ENCODE results near the gene KDM4B. TPM values are rescaled to one million over a fixed set of nuclear protein-coding genes. Genes with fewer than 3 reads are reported as not detected.
A peak's percentile ranks its signal among the peaks of the same experiment; 100 is the strongest.
"Not testable (repeated sequence)": the region's sequence is repeated elsewhere in the genome, so short reads cannot be mapped to it uniquely, and the experiment has no call there.

Gene KDM4B
- total and polyA plus RNA-seq, 12 donors, result 12.4 to 35.8 (median 30.3) TPM

DNA sequence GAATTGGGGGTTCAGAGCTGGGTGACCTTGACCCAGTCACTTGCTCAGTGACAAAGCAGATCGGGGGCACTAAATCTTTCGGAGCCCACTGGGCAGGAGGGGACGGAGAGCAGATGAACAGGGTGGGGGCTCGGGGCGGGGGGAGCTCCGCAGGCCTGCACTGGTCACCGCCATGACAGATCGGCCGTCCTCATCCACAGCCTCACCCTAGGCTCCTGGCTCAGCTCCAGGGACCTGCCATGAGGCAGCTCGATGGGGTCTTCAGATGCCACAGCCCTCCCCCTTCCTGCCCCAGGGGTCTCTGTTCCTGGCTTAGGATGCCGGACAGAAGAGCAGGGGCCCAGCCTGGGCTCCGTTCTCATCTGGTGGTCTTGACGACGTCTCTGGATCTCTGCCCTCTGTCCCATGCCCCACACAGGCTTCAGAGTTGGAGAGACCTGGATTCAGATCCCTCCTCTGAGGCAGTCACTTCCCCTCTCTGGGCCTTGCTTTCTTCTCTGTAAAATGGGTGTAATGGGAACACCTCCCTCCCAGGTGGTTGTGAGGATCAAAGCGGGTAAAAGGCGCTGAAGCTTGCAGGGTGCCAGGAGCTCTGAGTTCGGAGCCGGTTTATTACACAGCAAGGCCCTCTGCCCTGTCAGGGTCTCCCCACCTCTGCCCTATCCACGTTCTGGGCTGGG lies 3.0 kb downstream of the KDM4B start:
- intact Hi-C loops (cut with DNase I), result loop anchor here in 6 of 10 donors (5.0 to 10.0 kb wide), 6 partner anchors 40 to 63 kb away; no protein-coding TSS in a partner anchor
- no peaks in the 10 kb centered on the region for H3K27me3 ChIP-seq
- peak overlapping the region in 4 of 10 donors; percentile 68 to 76 (median 74) for H3K4me3 ChIP-seq
- ATAC-seq, result no peak
- peak overlapping the region in 7 of 10 donors; percentile 10 to 80 (median 67) for H3K27ac ChIP-seq
- no peak for DNase-seq
- H3K4me1 ChIP-seq, result peaks cover 3 to 80% (median 64%) of the 10 kb centered on the region in 9 donors
- TF ChIP-seq, protein P1, sequence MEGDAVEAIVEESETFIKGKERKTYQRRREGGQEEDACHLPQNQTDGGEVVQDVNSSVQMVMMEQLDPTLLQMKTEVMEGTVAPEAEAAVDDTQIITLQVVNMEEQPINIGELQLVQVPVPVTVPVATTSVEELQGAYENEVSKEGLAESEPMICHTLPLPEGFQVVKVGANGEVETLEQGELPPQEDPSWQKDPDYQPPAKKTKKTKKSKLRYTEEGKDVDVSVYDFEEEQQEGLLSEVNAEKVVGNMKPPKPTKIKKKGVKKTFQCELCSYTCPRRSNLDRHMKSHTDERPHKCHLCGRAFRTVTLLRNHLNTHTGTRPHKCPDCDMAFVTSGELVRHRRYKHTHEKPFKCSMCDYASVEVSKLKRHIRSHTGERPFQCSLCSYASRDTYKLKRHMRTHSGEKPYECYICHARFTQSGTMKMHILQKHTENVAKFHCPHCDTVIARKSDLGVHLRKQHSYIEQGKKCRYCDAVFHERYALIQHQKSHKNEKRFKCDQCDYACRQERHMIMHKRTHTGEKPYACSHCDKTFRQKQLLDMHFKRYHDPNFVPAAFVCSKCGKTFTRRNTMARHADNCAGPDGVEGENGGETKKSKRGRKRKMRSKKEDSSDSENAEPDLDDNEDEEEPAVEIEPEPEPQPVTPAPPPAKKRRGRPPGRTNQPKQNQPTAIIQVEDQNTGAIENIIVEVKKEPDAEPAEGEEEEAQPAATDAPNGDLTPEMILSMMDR (IDR thresholded peaks at IDR 0.05), result no peak
- H3K9me3 ChIP-seq, result no peaks in the 10 kb centered on the region
- WGBS, 2 donors, result 86 to 89% methylated on average over 19 of the region's 19 CpGs
- peaks cover 0 to under 1% (median 0%) of the 10 kb centered on the region in 9 donors for H3K36me3 ChIP-seq

DNA sequence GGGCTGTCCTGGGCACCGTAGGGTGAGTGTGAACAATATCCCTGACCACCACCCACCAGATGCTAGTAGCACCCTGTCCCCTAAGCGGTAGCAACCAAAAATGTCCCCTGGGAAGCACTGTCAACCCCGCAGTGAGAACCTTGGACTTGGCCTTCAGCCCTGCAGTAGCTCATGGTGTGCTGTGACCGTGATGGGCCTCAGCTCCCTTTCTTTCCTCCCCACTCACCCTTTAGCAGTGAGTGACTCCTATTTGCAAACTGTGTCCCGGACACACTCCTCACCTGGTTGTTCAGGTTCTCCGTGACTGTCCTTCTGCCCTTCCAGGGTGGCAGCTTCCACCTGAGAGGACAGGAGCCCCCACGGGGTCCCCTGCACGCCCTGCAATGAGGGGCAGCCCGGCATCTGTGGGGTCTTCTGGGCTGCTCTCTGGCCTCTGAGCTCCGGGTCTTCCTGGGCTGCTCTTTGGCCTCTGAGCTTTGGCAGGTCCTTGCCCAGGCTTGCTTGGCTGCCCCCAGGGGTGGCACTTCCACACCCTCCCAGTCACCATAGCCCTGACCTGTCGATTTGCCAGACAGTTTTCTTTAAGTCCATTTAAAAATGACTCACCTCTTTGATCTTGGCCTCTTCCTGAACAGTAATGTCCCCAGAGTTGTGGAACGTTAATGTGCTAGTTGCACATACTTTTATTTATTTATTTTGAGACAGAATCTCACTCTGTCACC lies 3.8 kb downstream of the KDM4B start:
- peaks cover 0 to 7% (median 0%) of the 10 kb centered on the region in 9 donors for H3K36me3 ChIP-seq
- ATAC-seq, result no peak
- no peak for DNase-seq
- no peak overlapping the region for H3K4me3 ChIP-seq
- TF ChIP-seq, protein P1 (IDR thresholded peaks at IDR 0.05), result no peak
- intact Hi-C loops (cut with DNase I), result loop anchor here in 6 of 10 donors (5.0 to 10.0 kb wide), 6 partner anchors 40 to 62 kb away; no protein-coding TSS in a partner anchor
- H3K27ac ChIP-seq, result peak overlapping the region in 4 of 10 donors; percentile 31 to 80 (median 58)
- H3K9me3 ChIP-seq, result no peaks in the 10 kb centered on the region
- H3K4me1 ChIP-seq, result peaks cover 9 to 87% (median 71%) of the 10 kb centered on the region in 9 donors
- no peaks in the 10 kb centered on the region for H3K27me3 ChIP-seq
- WGBS, 2 donors, result 69 to 75% methylated on average over 12 of the region's 12 CpGs

DNA sequence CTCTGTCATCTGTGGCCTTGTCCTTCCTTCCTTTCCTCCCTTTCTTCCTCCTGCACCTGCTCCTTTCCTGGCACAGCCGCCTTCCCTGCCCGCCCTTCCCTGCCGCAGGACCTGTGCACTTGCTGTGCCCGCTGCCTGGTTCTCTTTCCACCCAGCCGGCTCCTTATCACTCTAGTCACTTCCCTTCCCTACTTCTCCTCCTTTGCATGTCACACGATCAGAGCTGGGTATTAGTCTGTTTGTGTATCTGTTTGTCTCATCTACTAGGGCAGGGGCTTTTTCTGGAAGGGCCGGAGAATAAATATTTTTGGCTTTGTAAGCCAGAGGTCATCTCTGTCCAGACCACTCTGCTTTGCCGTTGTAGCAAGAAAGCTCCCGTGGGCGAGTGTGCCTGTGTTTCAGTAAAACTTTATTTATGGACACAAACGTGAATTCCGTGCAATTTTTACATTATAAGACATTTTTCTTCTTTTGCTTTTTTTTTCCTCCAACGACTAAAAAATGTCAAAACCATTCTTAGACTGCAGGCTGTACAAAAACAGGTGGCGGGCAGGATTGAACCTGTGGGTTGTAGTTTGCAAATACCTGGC lies 6.1 kb downstream of the KDM4B start:
- Histone ChIP-seq H3K4me1 (peaks cover 8 to 99% (median 87%) of the 10 kb centered on the region in 9 donors), H3K36me3 (peaks cover 0 to 13% (median 0%) of the 10 kb centered on the region in 9 donors), H3K27me3 (no peaks in the 10 kb centered on the region), H3K9me3 (no peaks in the 10 kb centered on the region), H3K27ac (peak overlapping the region in 5 of 10 donors; percentile 10 to 88 (median 21)), H3K4me3 (no peak overlapping the region)
- 59 to 72% methylated on average over 14 of the region's 14 CpGs for WGBS, 2 donors
- DNase-seq (no peak), ATAC-seq (no peak)
- intact Hi-C loops (cut with DNase I), result loop anchor here in 7 of 10 donors (5.0 to 10.0 kb wide), 6 partner anchors 37 to 63 kb away; no protein-coding TSS in a partner anchor
- TF ChIP-seq, protein P1 (IDR thresholded peaks at IDR 0.05), result no peak

DNA sequence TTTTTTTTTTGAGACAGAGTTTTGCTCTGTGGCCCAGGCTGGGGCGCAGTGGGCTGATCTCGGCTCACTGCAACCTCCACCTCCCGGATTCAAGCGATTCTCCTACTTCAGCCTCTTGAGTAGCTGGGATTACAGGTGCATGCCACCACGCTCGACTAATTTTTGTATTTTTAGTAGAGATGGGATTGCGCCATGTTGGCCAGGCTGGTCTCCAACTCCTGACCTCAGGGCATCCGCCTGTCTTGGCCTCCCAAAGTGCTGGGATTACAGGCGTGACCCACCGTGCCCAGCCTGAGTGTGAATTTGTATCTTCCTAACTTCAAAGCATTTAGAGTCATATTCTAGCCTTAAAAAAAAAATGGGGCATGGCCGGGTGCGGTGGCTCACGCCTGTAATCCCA lies 6.7 kb downstream of the KDM4B start:
- intact Hi-C loops (cut with DNase I), result loop anchor here in 4 of 10 donors (5.0 to 10.0 kb wide), 3 partner anchors 49 to 59 kb away; no protein-coding TSS in a partner anchor
- DNase-seq, ATAC-seq, H3K9me3 ChIP-seq, H3K4me3 ChIP-seq, H3K27me3 ChIP-seq: not testable (repeated sequence)
- peaks cover 6 to 95% (median 84%) of the 10 kb centered on the region in 9 donors for H3K4me1 ChIP-seq
- 93 to 97% methylated on average over 13 of the region's 13 CpGs for WGBS, 2 donors
- peaks cover 0 to 13% (median 0%) of the 10 kb centered on the region in 9 donors for H3K36me3 ChIP-seq
- peak overlapping the region in 7 of 10 donors; percentile 18 to 88 (median 76) for H3K27ac ChIP-seq

Measured in heart right ventricle (tissue), 16 donors.